ENCODE measurements around the gene MZT2B.
"Not testable (repeated sequence)": the region's sequence is repeated elsewhere in the genome, so short reads cannot be mapped to it uniquely, and the experiment has no call there.

DNA sequence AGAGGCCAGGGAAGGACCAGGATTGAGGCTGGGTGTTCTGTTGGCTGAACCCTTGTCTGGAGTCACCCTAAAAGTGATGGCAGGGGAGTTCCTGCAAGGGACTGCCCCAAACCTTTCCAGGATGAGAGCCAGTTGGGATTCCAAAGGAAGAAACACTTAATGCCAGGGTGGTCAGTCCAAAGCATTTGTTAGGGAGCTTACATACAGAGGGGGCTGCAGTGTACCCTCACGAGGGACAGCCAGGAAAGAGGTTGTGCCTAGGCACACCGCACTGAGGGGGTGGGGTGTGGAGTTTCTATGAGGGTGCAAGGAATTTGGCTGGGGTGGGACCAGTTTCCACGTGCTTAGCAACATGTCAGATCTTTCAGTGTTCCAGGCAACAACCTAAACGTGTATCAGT is 6.9 kb downstream of the MZT2B start:
- not testable (repeated sequence) for TF ChIP-seq ZFP3 (CRISPR knock-in tag; IDR thresholded peaks at IDR 0.05)
- TF ChIP-seq, protein P1, sequence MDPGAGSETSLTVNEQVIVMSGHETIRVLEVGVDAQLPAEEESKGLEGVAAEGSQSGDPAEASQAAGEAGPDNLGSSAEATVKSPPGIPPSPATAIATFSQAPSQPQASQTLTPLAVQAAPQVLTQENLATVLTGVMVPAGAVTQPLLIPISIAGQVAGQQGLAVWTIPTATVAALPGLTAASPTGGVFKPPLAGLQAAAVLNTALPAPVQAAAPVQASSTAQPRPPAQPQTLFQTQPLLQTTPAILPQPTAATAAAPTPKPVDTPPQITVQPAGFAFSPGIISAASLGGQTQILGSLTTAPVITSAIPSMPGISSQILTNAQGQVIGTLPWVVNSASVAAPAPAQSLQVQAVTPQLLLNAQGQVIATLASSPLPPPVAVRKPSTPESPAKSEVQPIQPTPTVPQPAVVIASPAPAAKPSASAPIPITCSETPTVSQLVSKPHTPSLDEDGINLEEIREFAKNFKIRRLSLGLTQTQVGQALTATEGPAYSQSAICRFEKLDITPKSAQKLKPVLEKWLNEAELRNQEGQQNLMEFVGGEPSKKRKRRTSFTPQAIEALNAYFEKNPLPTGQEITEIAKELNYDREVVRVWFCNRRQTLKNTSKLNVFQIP (CRISPR knock-in tag; IDR thresholded peaks at IDR 0.05; ENCODE audit: borderline replicate concordance, low read depth): not testable (repeated sequence)

Data from SK-N-SH treated with all-trans-retinoic acid at 6 μM for 48 hours (cell line).